ENCODE data around the gene TMEM42. TPM values are rescaled to one million over a fixed set of nuclear protein-coding genes. Genes with fewer than 3 reads are reported as not detected.
"Not testable (repeated sequence)": the region's sequence is repeated elsewhere in the genome, so short reads cannot be mapped to it uniquely, and the experiment has no call there.

TMEM42 gene
- 10 to 100 TPM; 13.9 to 19.9 (median 16.7) TPM for total RNA-seq (2021; fragmentation: NEBNext Ultra II Directional; extraction: Animal tissue kit (Norgen Biotek cat#: 25700))
- long read RNA-seq, transcript TMEM42-201 (3 exons, 1,026 nt): major isoform, 14 of 26 reads
- long read RNA-seq, partial matches to known transcripts: 0 of 26 reads
- long read RNA-seq, other reads (novel, unspliced or antisense): 12 of 26 reads

DNA sequence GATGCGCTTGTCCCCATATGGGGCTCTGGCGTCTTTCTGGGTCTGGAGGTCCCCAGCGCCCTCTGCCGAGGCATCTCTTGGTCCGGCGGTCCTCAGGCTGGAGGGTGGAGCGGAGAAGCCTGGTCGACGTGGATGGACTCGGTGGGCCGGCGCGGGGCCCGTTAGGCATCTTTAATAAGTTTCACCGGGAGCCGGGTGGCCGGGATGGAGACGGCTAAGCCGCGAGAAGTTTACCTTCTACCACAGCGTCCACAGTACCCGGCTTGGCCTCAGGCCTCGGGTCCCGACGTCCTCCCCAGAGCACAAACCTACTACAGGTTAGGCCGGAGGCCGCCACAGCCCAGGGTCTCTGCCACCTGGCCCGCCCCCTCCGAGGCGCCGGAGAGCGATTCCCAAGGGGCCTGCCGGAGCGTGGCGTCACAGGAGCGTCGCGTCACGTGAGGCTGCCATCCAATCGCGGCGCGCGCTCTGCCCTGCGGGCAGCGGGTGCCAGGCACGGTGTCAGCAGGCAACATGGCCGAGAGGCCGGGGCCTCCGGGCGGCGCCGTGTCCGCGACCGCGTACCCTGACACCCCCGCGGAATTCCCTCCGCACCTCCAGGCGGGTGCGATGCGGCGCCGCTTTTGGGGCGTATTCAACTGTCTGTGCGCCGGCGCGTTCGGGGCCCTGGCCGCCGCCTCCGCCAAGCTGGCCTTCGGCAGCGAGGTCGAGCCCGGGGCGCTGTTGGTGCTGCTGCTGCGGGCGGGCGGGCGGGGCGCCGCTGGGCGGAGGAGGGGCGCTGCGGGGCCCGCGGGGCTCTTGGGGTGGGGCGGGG is at the start of gene TMEM42:
TMEM42 (plus strand) TSS at position 501 of the 814 bp plus-strand sequence; CDS start at position 514, 13 bp downstream.
- H3K4me3 Mint-ChIP-seq: peak within 1 kb of the TSS; percentile 95
- H3K27ac Mint-ChIP-seq: peak within 1 kb of the TSS; percentile 93
- peaks cover 25% of the 10 kb centered on the region for H3K4me1 Mint-ChIP-seq (ENCODE audit: low read depth)
- TF ChIP-seq, protein P1, sequence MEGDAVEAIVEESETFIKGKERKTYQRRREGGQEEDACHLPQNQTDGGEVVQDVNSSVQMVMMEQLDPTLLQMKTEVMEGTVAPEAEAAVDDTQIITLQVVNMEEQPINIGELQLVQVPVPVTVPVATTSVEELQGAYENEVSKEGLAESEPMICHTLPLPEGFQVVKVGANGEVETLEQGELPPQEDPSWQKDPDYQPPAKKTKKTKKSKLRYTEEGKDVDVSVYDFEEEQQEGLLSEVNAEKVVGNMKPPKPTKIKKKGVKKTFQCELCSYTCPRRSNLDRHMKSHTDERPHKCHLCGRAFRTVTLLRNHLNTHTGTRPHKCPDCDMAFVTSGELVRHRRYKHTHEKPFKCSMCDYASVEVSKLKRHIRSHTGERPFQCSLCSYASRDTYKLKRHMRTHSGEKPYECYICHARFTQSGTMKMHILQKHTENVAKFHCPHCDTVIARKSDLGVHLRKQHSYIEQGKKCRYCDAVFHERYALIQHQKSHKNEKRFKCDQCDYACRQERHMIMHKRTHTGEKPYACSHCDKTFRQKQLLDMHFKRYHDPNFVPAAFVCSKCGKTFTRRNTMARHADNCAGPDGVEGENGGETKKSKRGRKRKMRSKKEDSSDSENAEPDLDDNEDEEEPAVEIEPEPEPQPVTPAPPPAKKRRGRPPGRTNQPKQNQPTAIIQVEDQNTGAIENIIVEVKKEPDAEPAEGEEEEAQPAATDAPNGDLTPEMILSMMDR (IDR thresholded peaks at IDR 0.05): no peak; the same call in 1 of the 2 replicates
- peak; percentile 80 for DNase-seq
- peaks cover 6% of the 10 kb centered on the region; the same call in 1 of the 2 replicates for H3K36me3 Mint-ChIP-seq (ENCODE audit: low read depth)
- no peaks in the 10 kb centered on the region; the same call in 1 of the 2 replicates for H3K27me3 Mint-ChIP-seq (ENCODE audit: insufficient read depth)
- no peaks in the 10 kb centered on the region for H3K9me3 Mint-ChIP-seq

DNA sequence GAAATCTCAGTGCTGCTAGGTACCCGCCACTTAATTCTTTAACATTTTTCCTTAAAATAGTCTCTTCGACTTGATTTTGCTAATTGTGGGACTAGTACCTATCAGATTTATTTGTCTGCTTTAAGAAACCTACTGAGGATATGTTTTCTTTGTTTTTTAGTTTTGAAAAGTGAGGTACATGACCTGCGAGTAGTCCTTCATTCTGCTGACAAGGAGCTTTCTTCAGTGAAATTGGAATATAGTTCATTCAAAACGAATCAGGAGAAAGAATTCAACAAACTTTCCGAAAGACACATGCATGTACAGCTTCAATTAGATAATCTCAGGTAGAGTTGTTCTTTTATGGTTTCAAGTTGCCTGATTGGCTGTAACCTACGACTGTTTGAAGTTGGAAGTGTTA is 47.0 kb upstream of the TMEM42 start:
- TF ChIP-seq, protein P1 (IDR thresholded peaks at IDR 0.05): no peak
- peaks cover 42% of the 10 kb centered on the region for H3K36me3 Mint-ChIP-seq (ENCODE audit: low read depth)
- H3K4me1 Mint-ChIP-seq (ENCODE audit: low read depth): no peaks in the 10 kb centered on the region
- peaks cover 24% of the 10 kb centered on the region for H3K9me3 Mint-ChIP-seq
- no peak overlapping the region for H3K4me3 Mint-ChIP-seq
- no peak overlapping the region for H3K27ac Mint-ChIP-seq
- H3K27me3 Mint-ChIP-seq (ENCODE audit: insufficient read depth): no peaks in the 10 kb centered on the region; the same call in 1 of the 2 replicates
- no peak for DNase-seq

DNA sequence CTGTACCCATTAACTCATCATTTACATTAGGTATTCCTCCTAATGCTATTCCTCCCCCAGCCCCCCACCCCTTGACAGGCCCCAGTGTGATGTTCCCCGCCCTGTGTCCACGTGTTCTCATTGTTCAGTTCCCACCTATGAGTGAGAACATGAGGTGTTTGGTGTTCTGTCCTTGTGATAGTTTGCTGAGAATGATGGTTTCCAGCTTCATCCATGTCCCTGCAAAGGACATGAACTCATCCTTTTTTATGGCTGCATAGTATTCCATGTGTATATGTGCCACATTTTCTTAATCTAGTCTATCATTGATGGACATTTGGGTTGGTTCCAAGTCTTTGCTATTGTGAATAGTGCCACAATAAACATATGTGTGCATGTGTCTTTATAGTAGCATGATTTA is 45.4 kb upstream of the TMEM42 start:
- H3K27me3 Mint-ChIP-seq (ENCODE audit: insufficient read depth); H3K4me1 Mint-ChIP-seq (ENCODE audit: low read depth); H3K27ac Mint-ChIP-seq; DNase-seq; H3K4me3 Mint-ChIP-seq: not testable (repeated sequence)
- peaks cover 24% of the 10 kb centered on the region for H3K9me3 Mint-ChIP-seq
- peaks cover 46% of the 10 kb centered on the region for H3K36me3 Mint-ChIP-seq (ENCODE audit: low read depth)

DNA sequence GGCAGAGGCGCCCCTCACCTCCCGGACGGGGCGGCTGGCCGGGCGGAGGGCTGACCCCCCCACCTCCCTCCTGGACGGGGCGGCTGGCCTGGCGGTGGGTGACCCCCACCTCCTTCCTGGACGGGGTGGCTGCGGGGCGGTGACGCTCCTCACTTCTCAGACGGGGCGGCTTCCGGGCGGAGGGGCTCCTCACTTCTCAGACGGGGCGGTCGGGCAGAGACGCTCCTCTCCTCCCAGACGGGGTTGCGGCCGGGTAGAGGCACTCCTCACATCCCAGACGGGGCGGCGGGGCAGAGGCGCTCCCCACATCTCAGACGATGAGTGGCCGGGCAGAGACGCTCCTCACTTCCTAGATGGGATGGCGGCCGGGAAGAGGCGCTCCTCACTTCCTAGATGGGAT is 40.5 kb upstream of the TMEM42 start:
- peaks cover 59% of the 10 kb centered on the region for H3K36me3 Mint-ChIP-seq (ENCODE audit: low read depth)
- not testable (repeated sequence) for H3K4me3 Mint-ChIP-seq, H3K27ac Mint-ChIP-seq

DNA sequence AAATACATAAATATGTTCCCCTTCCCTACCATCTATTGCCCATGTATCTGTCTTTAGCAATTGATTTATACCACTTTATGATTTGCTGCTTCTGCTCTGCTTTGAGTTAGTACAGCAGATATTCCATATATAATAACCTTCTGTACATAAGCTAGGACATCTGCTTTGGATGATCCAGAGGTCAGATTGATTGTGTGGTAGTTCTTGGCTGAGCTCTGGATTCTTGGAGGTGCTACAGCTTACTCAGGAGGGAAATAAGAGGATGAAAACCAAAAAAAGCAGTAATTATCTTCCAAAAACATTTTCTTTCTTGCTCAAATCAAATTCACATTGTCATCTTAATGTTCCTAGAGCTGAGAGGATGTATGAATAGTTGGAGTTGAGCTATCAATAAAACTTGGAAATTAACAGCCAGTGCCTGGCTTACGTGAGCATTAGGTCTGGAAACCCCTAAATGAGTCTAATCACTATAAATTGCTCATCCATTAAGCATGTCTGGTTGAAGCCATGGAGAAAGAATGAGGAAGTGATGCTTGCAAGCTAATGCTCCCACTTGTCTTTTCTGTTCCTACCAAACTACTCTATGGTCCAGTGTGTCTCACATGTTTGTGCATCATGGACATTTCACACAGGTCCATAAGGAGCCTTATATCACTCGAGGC is 36.3 kb upstream of the TMEM42 start:
- peaks cover 26% of the 10 kb centered on the region for H3K4me1 Mint-ChIP-seq (ENCODE audit: low read depth)
- H3K27ac Mint-ChIP-seq: peak overlapping the region; percentile 77
- H3K4me3 Mint-ChIP-seq: peak overlapping the region; percentile 31
- peaks cover 12% of the 10 kb centered on the region for H3K9me3 Mint-ChIP-seq
- H3K36me3 Mint-ChIP-seq (ENCODE audit: low read depth): peaks cover 20% of the 10 kb centered on the region
- DNase-seq: peak; percentile 76
- TF ChIP-seq, protein P1 (IDR thresholded peaks at IDR 0.05): no peak
- no peaks in the 10 kb centered on the region for H3K27me3 Mint-ChIP-seq (ENCODE audit: insufficient read depth)

More for the DNA sequence above, 40.5 kb upstream of the TMEM42 start:
- peaks cover 24% of the 10 kb centered on the region for H3K4me1 Mint-ChIP-seq (ENCODE audit: low read depth)
- H3K27me3 Mint-ChIP-seq (ENCODE audit: insufficient read depth); DNase-seq: not testable (repeated sequence)
- H3K9me3 Mint-ChIP-seq: peaks cover 36% of the 10 kb centered on the region

DNA sequence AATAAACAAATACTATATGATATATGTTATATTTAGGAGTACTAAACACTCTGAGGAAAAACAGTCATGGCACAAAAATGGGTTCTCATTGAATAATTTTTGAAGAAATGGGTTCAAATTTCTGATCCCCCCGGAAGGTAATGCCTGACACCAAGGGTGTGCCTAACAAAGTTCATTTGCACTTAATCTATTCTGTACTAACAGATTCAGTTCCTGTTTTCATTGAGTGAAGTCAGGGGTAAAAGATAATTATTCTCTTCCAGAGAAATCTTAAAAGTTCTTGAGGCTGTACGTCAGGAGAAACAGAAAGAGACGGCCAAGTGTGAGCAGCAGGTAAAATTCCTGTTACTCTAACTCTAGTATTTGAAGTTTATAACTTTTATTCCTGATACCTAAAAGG is 34.5 kb upstream of the TMEM42 start:
- no peaks in the 10 kb centered on the region for H3K27me3 Mint-ChIP-seq (ENCODE audit: insufficient read depth)
- H3K36me3 Mint-ChIP-seq (ENCODE audit: low read depth): peaks cover 18% of the 10 kb centered on the region
- H3K27ac Mint-ChIP-seq: no peak overlapping the region
- no peak overlapping the region for H3K4me3 Mint-ChIP-seq
- H3K4me1 Mint-ChIP-seq (ENCODE audit: low read depth): peaks cover 26% of the 10 kb centered on the region
- no peak for DNase-seq
- peaks cover 6% of the 10 kb centered on the region for H3K9me3 Mint-ChIP-seq
- TF ChIP-seq, protein P1 (IDR thresholded peaks at IDR 0.05): no peak

Data from HFFc6 (cell line).